ENCODE data around the gene MMS19. TPM values are rescaled to one million over a fixed set of nuclear protein-coding genes. Genes with fewer than 3 reads are reported as not detected.

MMS19 gene
- total and polyA plus RNA-seq, 10 of the 15 experiments (the other 5 are each of a cell fraction or from before 2014, with no cell fraction given), result 40.2 to 112 (median 69.0) TPM

DNA sequence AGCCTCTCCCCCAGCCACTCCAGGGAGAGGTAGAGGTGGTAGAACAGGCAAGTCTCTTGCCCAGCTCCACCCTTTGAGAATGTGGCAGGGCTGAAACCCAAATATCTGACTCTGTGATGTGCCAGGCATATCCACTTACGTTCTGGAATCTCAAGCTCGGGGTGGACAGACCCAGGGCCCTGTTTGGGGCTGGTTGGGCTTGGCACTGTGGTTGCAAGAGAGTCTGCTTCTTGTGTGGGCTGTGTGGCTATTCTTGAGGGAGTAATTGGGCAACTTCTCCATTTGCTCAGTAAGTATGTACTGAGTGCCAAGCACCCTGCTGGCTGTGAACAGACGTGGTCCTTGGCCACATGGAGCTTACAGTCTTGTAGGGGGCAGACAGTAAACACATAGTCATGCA is 5.2 kb upstream of the MMS19 start:
- TF ChIP-seq NFXL1 (IDR thresholded peaks at IDR 0.05; ENCODE audit: borderline replicate concordance) (no peak), RB1 (IDR thresholded peaks at IDR 0.05; ENCODE audit: borderline replicate concordance) (no peak), SUPT20H (IDR thresholded peaks at IDR 0.05; ENCODE audit: borderline replicate concordance, control insufficient read depth, low read depth, low read length) (no peak), GATAD2B (conservative IDR thresholded peaks at IDR 0.05; ENCODE audit: low read depth) (no peak), CHD4 (IDR thresholded peaks at IDR 0.05) (no peak)
- TF ChIP-seq, protein P1, sequence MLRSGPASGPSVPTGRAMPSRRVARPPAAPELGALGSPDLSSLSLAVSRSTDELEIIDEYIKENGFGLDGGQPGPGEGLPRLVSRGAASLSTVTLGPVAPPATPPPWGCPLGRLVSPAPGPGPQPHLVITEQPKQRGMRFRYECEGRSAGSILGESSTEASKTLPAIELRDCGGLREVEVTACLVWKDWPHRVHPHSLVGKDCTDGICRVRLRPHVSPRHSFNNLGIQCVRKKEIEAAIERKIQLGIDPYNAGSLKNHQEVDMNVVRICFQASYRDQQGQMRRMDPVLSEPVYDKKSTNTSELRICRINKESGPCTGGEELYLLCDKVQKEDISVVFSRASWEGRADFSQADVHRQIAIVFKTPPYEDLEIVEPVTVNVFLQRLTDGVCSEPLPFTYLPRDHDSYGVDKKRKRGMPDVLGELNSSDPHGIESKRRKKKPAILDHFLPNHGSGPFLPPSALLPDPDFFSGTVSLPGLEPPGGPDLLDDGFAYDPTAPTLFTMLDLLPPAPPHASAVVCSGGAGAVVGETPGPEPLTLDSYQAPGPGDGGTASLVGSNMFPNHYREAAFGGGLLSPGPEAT (IDR thresholded peaks at IDR 0.05; ENCODE audit: low read depth), result no peak
- Histone ChIP-seq H3K79me2 (ENCODE audit: control insufficient read depth, insufficient read depth, low read length) (no peaks in the 10 kb centered on the region), H2AFZ (ENCODE audit: control insufficient read depth, low read depth, low read length) (no peak overlapping the region), H3K9ac (ENCODE audit: control insufficient read depth, insufficient read depth, low read length) (no peak overlapping the region), H3K27me3 (replicated peaks in 1 of 2; ENCODE audit: control insufficient read depth in 2 of 2, insufficient read depth in 2 of 2, low read length in 1 of 2) (peaks cover 6 to 18% of the 10 kb centered on the region in 2 experiments), H3K36me3 (ENCODE audit: control insufficient read depth in 2 of 2, insufficient read depth in 2 of 2, low read length in 1 of 2) (no peaks in the 10 kb centered on the region), H3K4me3 (no peak overlapping the region), H3K9me3 (replicated peaks; ENCODE audit: control insufficient read depth, insufficient read depth, low read length) (no peaks in the 10 kb centered on the region), H4K20me1 (ENCODE audit: control insufficient read depth, insufficient read depth) (no peaks in the 10 kb centered on the region), H3K4me1 (ENCODE audit: control insufficient read depth, insufficient read depth, low read length) (peaks cover 3% of the 10 kb centered on the region; the same call in 1 of the 2 replicates), H3K27ac (ENCODE audit: control insufficient read depth, insufficient read depth) (no peak overlapping the region), H3K4me2 (ENCODE audit: control insufficient read depth, insufficient read depth) (no peak overlapping the region)
- ChIA-PET SMC1A (ENCODE audit: uncharacterized antibody, unreplicated experiment) (interaction anchor here (1.1 kb wide), 1 partner anchor 10 kb away, joined by 3 read pairs; no protein-coding TSS in a partner anchor), RAD21 (ENCODE audit: unreplicated experiment) (no interaction called here), POLR2A (no interaction called here), CTCF (interaction anchor here (0.9 kb wide), 1 partner anchor 50 kb away, joined by 3 read pairs; no protein-coding TSS in a partner anchor)
- WGBS (ENCODE audit: insufficient coverage, insufficient replicate concordance, low lambda C conversion rate, missing lambda C conversion rate), result 9% methylated on average over 3 of the region's 3 CpGs
- DNase-seq (ENCODE audit: low read depth, low spot score), result no peak
- in situ Hi-C loops (cut with MboI), result no loop called here
- intact Hi-C loops (cut with micrococcal nuclease; ENCODE audit: unreplicated experiment), result no loop called here
- no TSS peak for BruUV-seq (replicated peaks)
- ATAC-seq, result no peak
- FAIRE-seq, result no peak
